ENCODE data around the gene SSH2. TPM values are rescaled to one million over a fixed set of nuclear protein-coding genes. Genes with fewer than 3 reads are reported as not detected.

The SSH2 gene
- total RNA-seq, 1 experiment from 2014 or later: 5.5 TPM

DNA sequence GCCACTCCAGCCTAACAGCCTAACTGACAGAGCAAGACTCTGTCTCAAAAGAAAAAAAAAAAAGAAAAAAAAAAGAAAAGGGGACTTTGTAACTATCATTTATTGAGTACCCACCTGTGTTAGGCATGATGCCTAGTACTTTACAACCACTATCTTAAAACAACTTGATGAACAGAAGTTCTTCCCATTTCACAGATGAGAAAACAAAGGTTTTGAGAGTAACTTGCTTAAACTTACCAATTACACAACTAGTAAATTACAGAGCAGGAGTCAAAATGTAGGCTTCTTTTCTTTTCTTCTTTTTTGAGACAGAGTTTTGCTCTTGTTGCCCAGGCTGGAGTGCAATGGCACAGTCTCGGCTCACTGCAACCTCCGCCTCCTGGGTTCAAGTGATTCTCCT is 210.6 kb downstream of the SSH2 start:
- no peaks in the 10 kb centered on the region for H3K27me3 ChIP-seq (ENCODE audit: control insufficient read depth, insufficient read depth, low read length)
- H3K36me3 ChIP-seq (replicated peaks; ENCODE audit: control insufficient read depth, insufficient read depth, low read length): no peaks in the 10 kb centered on the region
- DNase-seq: no peak
- no peak overlapping the region for H3K4me3 ChIP-seq (ENCODE audit: insufficient read depth, low read depth, low read length)

DNA sequence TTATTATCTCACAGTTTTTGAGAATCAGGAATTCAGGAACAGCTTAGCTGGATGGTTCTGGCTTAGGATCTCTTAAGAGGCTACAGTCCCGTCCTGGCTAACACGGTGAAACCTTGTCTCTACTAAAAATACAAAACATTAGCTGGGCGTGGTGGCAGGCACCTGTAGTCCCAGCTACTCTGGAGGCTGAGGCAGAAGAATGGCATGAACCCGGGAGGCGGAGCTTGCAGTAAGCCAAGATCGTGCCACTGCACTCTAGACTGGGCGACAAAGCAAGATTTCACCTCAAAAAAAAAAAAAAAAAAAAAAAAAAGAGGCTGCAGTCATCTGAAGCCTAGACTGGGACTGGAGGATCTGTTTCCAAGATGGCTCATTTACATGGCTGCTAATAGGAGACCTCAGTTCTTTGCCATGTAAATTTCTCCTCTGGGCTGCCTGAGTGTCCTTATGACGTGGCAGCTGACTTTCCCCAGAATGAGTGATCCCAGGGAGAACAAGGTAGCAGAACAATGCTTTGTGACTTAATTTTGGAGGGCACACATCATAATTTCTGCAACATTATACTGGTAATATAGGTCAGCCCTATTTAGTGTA is 211.5 kb downstream of the SSH2 start:
- no peak overlapping the region for H3K4me3 ChIP-seq (ENCODE audit: insufficient read depth, low read depth, low read length)
- no peak for DNase-seq
- H3K36me3 ChIP-seq (replicated peaks; ENCODE audit: control insufficient read depth, insufficient read depth, low read length): no peaks in the 10 kb centered on the region
- no peaks in the 10 kb centered on the region for H3K27me3 ChIP-seq (ENCODE audit: control insufficient read depth, insufficient read depth, low read length)

DNA sequence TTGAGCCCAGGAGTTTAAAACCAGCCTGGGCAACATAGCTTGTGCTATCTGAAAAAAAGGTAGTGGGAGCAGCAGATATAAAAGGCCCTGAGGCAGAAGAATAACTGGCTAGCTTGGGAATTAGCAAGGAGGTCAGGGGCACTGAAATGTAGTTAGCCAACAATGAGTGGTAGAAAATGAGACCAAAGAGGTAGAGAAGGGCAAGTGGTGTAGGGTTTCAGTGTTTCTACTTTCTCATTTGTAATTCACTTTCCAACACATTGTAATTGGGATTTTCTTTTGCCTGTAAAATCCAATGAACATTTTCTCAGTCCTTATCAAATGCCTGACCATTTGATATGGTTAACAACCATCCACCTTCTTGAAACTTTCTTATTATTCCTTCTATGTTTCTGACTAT is 212.2 kb downstream of the SSH2 start:
- H3K27me3 ChIP-seq (ENCODE audit: control insufficient read depth, insufficient read depth, low read length): no peaks in the 10 kb centered on the region
- DNase-seq: no peak
- no peaks in the 10 kb centered on the region for H3K36me3 ChIP-seq (replicated peaks; ENCODE audit: control insufficient read depth, insufficient read depth, low read length)
- no peak overlapping the region for H3K4me3 ChIP-seq (ENCODE audit: insufficient read depth, low read depth, low read length)

DNA sequence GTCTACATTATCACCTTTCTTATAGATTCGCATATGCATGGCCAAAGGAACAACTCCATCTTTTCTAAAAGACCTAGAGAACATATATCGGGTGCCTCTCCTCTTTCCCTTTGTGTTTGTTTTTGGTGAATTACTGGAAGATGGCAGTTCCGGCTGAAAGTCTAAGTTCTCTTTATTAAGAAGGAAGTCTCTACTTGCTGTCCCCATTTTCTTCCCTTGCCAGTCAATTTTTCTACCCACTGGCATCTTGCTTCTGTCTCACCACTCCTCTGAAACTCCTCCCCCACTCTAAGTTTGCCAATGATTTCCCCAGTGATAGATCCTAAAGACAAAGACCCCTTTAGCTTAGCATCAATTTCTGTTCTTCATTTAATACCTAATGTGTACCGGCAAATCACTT is 213.5 kb downstream of the SSH2 start:
- Histone ChIP-seq H3K27me3 (ENCODE audit: control insufficient read depth, insufficient read depth, low read length) (no peaks in the 10 kb centered on the region), H3K36me3 (replicated peaks; ENCODE audit: control insufficient read depth, insufficient read depth, low read length) (no peaks in the 10 kb centered on the region), H3K4me3 (ENCODE audit: insufficient read depth, low read depth, low read length) (no peak overlapping the region)
- no peak for DNase-seq

DNA sequence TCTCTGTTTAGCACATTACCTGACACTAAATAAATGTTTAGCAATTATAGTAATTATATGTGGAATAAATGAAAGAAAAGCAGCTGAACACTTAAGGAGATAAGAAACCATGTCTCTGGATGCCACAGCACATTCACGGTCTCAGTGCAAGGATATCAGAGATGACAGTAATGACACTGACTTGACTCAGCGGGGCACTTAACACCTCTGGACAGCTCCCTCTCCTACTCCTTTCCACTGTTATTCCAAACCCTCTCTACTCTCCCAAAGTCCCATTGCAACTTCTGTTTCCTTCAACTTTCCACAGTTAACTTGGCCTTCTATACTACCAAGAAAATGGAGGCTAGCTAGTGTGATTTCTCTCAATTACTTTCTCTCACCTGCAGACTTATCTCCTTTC is 214.3 kb downstream of the SSH2 start:
- DNase-seq: no peak
- Histone ChIP-seq H3K4me3 (ENCODE audit: insufficient read depth, low read depth, low read length) (no peak overlapping the region), H3K36me3 (replicated peaks; ENCODE audit: control insufficient read depth, insufficient read depth, low read length) (no peaks in the 10 kb centered on the region), H3K27me3 (ENCODE audit: control insufficient read depth, insufficient read depth, low read length) (no peaks in the 10 kb centered on the region)

DNA sequence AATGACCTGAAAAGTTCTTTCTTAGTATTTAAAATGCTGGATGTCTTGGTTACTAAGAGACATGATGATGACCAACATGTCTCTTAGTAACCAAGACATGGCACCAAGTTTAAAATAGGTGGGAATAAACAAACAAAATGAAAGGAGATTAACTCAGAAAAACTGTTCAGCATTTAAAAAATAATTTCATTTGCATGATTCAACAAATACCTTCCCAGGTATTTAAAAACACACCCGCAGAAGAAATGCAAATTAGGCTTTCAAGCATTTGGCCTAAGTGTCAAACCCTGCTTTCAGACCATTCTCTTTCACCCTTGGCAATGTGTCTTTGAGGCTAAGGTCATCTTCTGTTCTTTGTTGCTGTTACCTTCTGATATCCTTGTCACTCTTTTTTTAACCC is 215.9 kb downstream of the SSH2 start:
- no peaks in the 10 kb centered on the region for H3K36me3 ChIP-seq (replicated peaks; ENCODE audit: control insufficient read depth, insufficient read depth, low read length)
- no peak for DNase-seq
- H3K4me3 ChIP-seq (ENCODE audit: insufficient read depth, low read depth, low read length): no peak overlapping the region
- no peaks in the 10 kb centered on the region for H3K27me3 ChIP-seq (ENCODE audit: control insufficient read depth, insufficient read depth, low read length)

DNA sequence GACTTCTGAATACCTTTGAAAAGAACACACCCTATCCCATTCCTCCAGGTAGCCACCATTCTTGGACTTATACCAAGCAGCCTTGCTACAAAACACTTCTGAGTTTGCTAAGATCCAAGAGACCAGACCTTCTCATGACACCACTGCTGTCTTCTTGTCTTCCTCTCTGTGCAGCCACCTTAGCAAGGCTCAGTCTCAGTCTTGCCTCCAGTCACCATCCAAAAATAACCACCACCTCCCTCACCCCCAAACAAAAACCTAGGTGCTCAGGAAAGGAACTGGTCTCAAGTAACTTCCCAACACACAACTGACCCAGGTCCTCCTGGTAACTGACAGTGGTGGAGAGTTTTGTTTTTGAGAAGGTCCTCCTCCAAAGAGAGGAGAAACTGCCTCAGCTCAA is 216.4 kb downstream of the SSH2 start:
- H3K4me3 ChIP-seq (ENCODE audit: insufficient read depth, low read depth, low read length): no peak overlapping the region
- DNase-seq: no peak

DNA sequence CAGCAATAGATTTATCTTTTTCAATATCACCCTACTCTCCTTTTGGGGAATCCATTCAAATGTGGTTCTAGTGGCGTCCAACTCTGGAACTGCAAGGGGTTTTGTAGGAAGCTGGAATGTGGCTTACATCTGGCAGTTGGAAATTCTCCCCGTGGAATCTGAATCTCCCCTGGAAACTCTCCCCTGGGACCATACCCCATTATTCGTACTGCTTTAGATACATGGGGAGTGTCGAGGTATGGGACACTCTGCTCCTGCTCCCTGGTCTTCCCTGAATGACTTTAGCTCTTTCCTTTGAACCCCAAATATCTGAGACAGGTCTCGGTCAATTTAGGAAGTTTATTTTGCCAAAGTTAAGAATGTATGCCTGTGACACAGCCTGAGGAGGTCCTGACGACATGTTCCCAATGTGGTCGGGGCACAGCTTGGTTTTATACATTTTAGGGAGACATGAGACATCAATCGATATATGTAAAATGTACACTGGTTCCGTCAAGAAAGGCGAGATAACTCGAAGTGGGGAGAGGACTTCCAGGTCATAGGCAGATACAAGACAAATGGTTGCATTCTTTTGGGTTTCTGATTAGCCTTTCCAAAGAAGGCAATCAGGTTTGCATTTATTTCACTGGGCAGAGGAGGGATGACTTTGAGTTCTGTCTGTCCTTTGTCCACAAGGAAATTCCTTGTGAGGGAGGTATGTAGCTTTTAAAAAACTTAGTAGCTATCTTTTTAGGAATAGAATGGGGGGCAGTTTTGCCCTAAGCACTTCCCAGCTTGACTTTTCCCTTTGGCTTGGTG is 218.2 kb downstream of the SSH2 start:
- DNase-seq: no peak
- Histone ChIP-seq H3K36me3 (replicated peaks; ENCODE audit: control insufficient read depth, insufficient read depth, low read length) (no peaks in the 10 kb centered on the region), H3K4me3 (ENCODE audit: insufficient read depth, low read depth, low read length) (no peak overlapping the region), H3K27me3 (ENCODE audit: control insufficient read depth, insufficient read depth, low read length) (no peaks in the 10 kb centered on the region)

More for the DNA sequence above, 216.4 kb downstream of the SSH2 start:
- no peaks in the 10 kb centered on the region for H3K36me3 ChIP-seq (replicated peaks; ENCODE audit: control insufficient read depth, insufficient read depth, low read length)
- no peaks in the 10 kb centered on the region for H3K27me3 ChIP-seq (ENCODE audit: control insufficient read depth, insufficient read depth, low read length)

DNA sequence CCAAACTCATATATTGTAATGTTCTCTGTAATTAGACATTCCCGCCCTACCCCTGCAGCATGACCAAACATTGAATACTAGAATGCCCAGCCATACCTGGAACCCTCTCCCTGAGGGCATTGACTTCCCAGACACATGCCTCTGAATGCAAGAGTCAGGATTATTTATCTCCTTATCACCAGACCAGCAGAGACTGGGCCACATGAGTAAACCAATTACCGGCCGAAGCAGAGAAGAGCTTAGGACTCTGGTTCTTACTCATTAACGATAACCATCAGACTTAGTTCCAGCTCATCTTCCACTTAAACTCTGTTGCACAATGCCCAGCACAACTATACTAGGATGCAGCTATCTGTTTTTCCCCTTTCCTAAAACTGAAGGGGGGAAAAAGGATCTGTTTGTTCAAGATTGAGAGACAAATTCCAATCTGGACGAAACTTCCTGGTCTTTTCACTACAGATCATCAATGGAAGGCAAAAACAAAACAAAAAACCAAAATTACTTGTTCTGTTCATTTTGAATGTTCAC is 219.1 kb downstream of the SSH2 start:
- Histone ChIP-seq H3K27me3 (ENCODE audit: control insufficient read depth, insufficient read depth, low read length) (no peaks in the 10 kb centered on the region), H3K36me3 (replicated peaks; ENCODE audit: control insufficient read depth, insufficient read depth, low read length) (no peaks in the 10 kb centered on the region), H3K4me3 (ENCODE audit: insufficient read depth, low read depth, low read length) (no peak overlapping the region)
- no peak for DNase-seq

DNA sequence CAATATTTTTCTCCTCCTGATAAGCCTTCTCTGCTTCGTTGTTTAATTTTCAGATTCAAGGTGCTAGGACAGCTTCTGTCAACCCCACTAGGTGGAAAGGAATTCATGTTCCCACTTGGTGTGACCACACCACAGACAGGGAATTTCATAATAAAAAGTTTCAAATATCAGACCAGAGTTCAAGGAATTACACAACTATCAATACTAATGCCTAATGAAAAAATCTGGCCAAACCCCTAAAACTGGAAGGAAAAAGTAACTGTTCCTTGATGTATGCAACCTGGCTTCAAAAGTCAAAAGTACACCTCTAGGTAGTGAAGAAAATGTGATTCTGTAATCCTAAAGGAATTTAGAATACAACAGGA is 219.5 kb downstream of the SSH2 start:
- no peak for DNase-seq
- H3K27me3 ChIP-seq (ENCODE audit: control insufficient read depth, insufficient read depth, low read length): no peaks in the 10 kb centered on the region
- no peak overlapping the region for H3K4me3 ChIP-seq (ENCODE audit: insufficient read depth, low read depth, low read length)
- H3K36me3 ChIP-seq (replicated peaks; ENCODE audit: control insufficient read depth, insufficient read depth, low read length): no peaks in the 10 kb centered on the region

DNA sequence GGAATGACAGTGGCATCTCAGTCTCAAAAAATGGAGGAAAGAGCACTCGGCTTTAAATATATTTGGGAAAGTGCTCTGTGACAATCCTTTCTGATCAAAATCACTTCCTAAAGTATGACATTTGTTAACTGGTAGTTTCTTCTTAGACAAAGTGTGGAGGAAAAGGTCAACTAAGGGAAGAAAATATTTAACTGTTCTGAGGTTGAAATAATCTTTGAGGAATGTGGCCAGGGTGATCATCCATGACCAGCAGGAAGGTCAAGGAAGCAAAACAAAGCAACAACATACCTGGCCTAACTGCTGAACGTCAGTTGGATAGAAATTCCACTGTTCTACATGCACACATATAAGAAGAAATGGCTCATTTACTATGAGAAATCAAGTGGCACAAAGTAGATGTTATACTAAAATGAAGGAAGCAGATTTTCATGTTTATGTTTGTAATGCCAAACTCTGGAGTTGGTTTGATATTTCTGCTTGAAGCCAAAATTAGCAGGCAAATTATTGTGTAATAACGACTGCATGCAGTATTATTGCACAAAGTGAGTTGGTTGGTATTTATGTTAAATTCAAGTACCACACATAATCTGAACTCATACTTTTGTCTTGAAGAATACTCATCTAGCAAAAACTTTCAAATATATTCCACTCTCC is 220.0 kb downstream of the SSH2 start:
- no peak for DNase-seq
- Histone ChIP-seq H3K4me3 (ENCODE audit: insufficient read depth, low read depth, low read length) (no peak overlapping the region), H3K36me3 (replicated peaks; ENCODE audit: control insufficient read depth, insufficient read depth, low read length) (no peaks in the 10 kb centered on the region), H3K27me3 (ENCODE audit: control insufficient read depth, insufficient read depth, low read length) (no peaks in the 10 kb centered on the region)

DNA sequence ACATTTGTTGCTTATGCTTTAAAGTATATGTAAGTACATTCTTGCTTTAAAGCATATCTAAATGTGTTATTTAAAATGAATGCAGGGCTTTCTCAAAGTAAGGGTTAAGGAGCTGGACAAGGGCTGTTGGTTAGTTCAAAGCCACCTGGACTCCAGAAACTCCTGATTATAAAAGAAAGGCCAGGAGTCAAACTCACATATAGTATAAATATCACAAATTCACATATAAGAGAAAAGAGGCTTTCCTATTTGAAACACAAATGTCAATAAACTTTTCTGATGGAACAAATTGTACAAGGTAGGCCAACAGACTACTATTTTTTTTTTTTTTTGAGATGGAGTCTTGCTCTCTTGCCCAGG is 222.8 kb downstream of the SSH2 start:
- Histone ChIP-seq H3K27me3 (ENCODE audit: control insufficient read depth, insufficient read depth, low read length) (no peaks in the 10 kb centered on the region), H3K36me3 (replicated peaks; ENCODE audit: control insufficient read depth, insufficient read depth, low read length) (no peaks in the 10 kb centered on the region), H3K4me3 (ENCODE audit: insufficient read depth, low read depth, low read length) (no peak overlapping the region)
- DNase-seq: no peak

DNA sequence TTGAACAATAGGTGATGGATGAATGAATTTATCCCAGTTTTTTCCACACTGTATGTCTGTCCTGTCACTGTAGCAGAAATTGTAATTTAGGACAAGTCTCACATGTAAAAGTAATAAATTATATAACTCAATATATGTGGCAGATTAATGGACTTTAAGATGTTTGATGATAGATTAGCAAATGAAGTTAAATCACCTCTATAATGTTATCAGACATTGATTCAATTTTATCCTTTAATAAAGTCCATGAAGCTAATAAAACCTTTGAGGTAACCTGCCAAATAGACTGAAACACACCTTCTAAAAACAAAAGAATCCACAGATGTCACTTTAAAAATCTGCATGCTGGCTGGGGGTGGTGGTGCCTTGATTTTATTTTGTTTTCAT is 224.0 kb downstream of the SSH2 start:
- DNase-seq: no peak
- Histone ChIP-seq H3K36me3 (replicated peaks; ENCODE audit: control insufficient read depth, insufficient read depth, low read length) (no peaks in the 10 kb centered on the region), H3K4me3 (ENCODE audit: insufficient read depth, low read depth, low read length) (no peak overlapping the region), H3K27me3 (ENCODE audit: control insufficient read depth, insufficient read depth, low read length) (no peaks in the 10 kb centered on the region)

DNA sequence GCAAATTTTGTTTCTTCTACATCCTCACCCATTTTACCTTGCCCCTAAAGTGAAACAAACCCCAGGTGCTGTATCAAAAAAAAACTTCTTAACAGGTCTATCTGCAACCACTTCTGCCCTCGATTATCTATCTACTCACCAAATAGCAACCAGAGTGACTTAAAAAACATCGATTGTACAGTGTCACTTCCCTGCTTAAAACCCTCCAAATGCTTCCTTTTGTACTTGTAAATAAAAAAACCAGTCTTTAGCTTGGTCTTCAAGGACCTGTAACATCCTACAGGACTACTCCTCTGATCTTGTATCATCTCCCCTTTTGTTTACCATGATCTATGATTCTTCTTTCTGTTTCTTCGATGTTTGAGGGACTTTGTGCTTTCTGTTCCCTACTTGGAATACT is 224.6 kb downstream of the SSH2 start:
- no peaks in the 10 kb centered on the region for H3K27me3 ChIP-seq (ENCODE audit: control insufficient read depth, insufficient read depth, low read length)

DNA sequence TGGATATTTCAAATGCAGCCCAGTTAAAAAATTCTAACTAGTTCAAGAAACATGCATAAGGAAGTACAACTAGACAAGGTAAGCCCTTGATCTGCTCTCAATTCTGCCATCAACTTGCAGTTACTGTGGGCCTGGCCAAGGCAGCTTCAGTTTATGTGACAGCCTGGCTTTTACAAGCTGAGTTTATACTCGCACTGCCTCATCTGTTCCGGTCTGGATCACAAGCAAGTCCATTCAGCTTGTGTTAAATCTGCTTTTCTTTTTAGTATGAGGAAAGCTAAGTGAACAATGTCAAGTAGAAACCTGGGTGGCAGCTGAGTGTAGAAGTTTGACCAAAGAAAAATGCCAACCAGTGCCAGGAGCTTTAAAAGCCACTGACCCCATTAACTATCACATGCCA is 230.7 kb downstream of the SSH2 start:
- Histone ChIP-seq H3K4me3 (ENCODE audit: insufficient read depth, low read depth, low read length) (no peak overlapping the region), H3K36me3 (replicated peaks; ENCODE audit: control insufficient read depth, insufficient read depth, low read length) (no peaks in the 10 kb centered on the region), H3K27me3 (ENCODE audit: control insufficient read depth, insufficient read depth, low read length) (no peaks in the 10 kb centered on the region)
- DNase-seq: no peak

More for the DNA sequence above, 224.6 kb downstream of the SSH2 start:
- Histone ChIP-seq H3K4me3 (ENCODE audit: insufficient read depth, low read depth, low read length) (no peak overlapping the region), H3K36me3 (replicated peaks; ENCODE audit: control insufficient read depth, insufficient read depth, low read length) (no peaks in the 10 kb centered on the region)
- DNase-seq: no peak
